ENCODE results near the gene NPHP4.
"Not testable (repeated sequence)": the region's sequence is repeated elsewhere in the genome, so short reads cannot be mapped to it uniquely, and the experiment has no call there.

Gene NPHP4

GRCh38 chr1:6024376-6024775 lies 32.2 kb upstream of the NPHP4 start:
- no peak for DNase-seq

- DNase-seq: no peak
Measured at GRCh38 chr1:6023346-6023745, 31.1 kb upstream of the NPHP4 start.

DNA sequence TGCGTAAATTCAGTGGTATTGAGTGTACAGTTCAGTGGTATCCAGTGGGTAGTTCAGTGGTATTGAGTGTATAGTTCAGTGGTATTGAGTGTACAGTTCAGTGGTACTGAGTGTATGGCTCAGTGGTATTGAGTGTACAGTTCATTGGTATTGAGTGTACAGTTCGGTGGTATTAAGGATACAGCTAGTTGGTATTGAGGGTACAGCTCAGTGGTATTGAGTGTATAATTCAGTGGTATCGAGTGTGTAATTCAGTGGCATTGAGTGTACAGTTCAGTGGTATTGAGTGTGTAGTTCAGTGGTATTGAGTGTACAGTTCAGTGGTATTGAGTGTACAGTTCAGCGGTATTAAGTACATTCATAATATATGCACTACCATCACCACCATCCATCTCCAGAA lies 30.0 kb upstream of the NPHP4 start:
- DNase-seq: no peak

GRCh38 chr1:6019166-6019845 lies 27.1 kb upstream of the NPHP4 start:
- DNase-seq: no peak

GRCh38 chr1:6017654-6018053 lies 25.4 kb upstream of the NPHP4 start:
- DNase-seq: not testable (repeated sequence)

GRCh38 chr1:6016191-6016865 lies 24.1 kb upstream of the NPHP4 start:
- no peak for DNase-seq

- peak in 1 of 51 donors; percentile 48 for DNase-seq
Measured at GRCh38 chr1:6014130-6014999, 22.1 kb upstream of the NPHP4 start.

DNA sequence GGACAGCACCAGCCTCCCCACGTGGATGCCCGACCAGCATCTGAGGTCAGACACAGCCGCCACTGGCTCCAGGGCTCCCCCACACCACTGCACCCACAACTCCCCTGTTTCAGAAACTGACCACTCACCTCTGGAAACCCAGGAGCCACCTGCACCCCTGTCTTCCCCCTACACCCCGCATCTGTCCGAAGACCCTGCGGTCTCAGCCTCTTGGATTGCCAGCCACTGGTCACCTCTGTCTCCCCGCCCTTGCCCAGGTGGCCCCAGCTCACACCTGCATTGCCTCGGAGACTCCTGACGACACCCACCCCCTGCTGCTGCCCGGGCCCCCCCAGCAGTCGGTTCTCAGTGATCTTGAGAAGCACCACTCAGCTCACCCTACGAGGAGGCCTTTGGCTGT lies 21.3 kb upstream of the NPHP4 start:
- no peak for DNase-seq

DNA sequence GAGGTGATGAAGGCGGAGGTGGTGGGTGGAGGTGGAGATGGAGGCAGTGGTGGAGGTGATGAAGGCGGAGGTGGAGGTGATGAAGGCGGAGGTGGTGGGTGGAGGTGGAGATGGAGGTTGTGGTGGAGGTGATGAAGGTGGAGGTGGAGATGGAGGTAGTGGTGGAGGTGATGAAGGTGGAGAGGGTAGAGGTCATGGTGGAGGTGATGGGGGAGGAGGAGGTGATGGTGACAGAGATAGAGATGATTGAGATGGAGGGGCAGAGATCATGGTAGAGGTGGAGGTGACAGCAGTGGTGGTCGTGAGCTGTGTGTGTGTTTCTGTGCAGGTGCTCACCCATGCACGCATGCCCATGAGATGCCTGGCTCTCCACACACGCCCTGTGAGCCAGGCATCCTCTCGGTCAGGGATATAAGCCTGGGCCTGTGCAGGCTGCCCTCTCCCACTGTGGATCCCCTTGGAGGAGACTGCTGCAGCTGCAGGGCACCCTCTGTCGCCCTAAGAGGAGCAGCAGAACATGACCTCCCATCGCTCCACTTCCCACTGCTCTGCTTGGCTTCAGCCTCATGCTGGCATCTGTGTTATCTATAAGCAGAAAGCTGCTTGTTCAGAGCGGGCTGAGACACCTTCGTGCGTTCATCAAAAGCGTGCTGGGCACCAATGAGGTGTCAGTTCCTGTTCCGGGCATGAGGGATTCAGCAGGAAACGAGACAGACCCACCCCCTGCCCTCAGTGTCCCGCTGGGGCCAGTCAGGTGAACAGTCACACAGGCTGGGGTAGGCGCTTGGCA lies 20.5 kb upstream of the NPHP4 start:
- DNase-seq: no peak

- DNase-seq: no peak
Measured at GRCh38 chr1:6011946-6012258, 19.7 kb upstream of the NPHP4 start.

GRCh38 chr1:6011161-6011945 lies 19.1 kb upstream of the NPHP4 start:
- no peak for DNase-seq

DNA sequence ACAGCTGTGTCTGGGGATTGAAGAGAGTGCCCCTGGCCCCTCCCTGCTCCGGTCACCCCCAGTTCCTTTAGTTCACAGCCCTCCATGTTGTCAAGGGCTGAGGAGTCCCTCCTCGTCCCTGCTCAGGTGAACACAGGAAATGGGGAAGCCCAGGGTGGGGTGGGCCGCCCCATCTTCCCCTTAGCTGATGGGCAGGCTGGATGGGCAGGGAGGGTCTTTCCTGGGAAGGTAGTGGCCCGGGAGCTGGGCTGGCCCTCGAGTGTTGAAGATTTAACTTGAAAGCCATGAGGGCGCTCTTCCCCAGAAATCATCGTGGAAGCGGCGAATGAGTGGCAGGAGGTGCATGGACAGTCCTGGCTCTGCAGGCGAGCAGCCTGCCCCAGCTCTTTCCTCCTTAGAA lies 18.3 kb upstream of the NPHP4 start:
- DNase-seq: no peak

- DNase-seq: no peak
Measured at GRCh38 chr1:6009120-6010040, 17.2 kb upstream of the NPHP4 start.

GRCh38 chr1:6008696-6009095 lies 16.5 kb upstream of the NPHP4 start:
- no peak for DNase-seq

DNA sequence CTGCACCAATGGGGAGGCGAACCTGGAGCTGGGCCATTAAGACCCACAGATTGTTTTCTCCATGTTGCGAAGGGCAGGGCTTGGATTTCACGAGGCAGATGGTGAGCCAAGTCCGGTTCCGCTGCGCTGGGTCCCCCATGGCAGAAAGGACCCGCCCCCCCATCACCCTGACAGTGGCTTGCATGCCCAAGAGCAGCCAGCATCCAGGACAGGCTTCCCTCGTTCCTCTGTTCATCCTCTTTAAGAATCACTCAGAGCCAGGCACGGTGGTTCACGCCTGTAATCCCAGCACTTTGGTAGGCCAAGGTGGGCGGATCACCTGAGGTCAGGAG lies 15.8 kb upstream of the NPHP4 start:
- no peak for DNase-seq

DNA sequence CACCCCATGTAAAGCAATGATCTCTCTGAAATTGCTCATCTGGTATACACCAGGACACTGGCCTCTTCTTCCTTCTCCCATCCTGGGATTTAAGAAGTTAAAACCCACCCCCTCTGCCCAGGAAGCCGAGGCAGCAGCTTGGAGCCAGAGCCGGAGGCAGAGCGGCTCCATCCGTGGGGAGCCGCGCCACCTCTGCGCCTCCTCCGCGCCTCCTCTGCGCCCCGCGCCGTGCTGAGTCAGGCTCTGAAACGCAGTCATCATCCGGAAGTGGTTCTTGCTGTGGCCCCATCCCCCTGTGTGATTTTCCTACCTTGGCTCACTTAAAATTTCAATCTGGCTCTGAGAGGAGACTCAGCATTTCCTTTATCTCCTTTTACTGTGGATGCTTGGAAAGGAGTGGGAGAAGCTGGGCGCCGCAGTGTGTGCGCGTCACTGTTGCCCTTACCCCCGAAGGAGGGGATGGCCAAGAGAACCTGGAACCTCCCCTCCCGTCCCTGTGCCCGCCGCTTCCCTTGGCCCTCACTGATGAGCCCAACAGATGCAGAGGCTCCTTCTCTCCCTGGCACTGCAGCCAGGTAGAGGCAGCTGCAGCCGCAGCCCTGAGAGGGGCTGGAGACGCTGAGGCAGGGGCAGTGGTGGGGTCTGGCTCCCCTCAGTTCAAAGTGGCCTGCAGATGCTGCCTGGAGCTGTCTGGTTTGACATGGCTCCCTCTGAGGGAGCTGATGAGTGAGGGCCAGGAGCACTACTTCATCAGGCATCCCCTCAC lies 15.3 kb upstream of the NPHP4 start:
- DNase-seq: peak in 1 of 51 donors; percentile 36

DNA sequence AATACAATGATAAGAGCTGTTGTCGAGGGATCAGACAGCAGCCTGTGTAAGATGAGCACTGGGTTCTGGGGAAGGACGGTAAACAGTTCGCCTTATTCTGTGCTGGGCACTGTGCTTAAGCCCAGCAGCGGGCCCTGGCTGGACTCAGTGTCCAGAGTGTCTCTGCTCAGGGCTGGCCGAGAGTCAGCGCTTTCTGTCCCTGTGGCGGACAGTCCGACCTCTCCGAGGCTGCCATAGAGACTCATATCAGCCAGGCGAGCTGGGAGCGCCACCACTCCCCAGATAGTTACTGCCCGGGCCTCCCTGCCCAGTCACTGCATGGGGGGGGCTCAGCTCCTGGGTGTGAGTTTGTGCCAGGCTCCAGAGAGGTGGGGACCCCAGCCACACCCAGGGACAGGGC lies 14.7 kb upstream of the NPHP4 start:
- no peak for DNase-seq

GRCh38 chr1:6005276-6005917 lies 13.2 kb upstream of the NPHP4 start:
- DNase-seq: no peak

All from hypothalamus (tissue), 51 donors.